ENCODE results near the gene ANKRD22. TPM values are rescaled to one million over a fixed set of nuclear protein-coding genes. Genes with fewer than 3 reads are reported as not detected.

ANKRD22 gene
- total RNA-seq, 4 donors from 2014 or later = 0.96 TPM; not detected in 3

GRCh38 chr10:88866454-88866853, 14.8 kb upstream of the ANKRD22 start:
- no peak overlapping the region for H3K4me3 ChIP-seq
- ATAC-seq = no peak
- 91 to 95% methylated on average over 2 of the region's 2 CpGs for WGBS, 2 donors (ENCODE audit: low coverage in 1 of 2)

DNA sequence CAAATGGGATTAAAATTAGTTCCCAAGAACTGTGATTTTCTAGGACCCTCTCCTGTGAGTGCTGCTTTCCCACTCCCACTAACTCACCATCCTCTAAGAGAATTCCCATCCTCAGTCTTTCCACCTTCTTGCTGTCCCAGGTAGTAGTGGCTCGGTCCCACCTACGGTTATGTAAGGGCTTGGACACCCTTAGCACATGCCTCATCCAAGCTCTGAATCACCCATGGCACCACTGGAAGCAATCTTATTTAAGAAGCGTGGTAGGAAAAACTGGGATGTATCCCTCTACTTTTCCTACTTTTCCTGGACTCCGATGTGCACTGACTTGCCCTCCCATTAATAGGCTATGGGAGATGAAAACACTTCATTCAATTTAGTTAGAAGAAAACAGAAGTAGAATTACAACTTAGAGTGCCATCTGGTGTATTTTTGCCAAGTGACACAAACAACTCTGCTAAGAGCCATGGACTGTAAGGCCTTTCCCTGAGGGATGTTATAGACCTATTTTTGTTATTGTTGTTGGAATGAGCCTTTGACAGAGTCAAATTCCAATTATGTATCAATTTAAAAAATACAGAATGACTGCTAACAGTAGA, 13.7 kb upstream of the ANKRD22 start:
- WGBS, 2 donors (ENCODE audit: low coverage in 1 of 2) = 93 to 96% methylated on average over 3 to 4 of the region's 4 CpGs
- no peaks in the 10 kb centered on the region for H3K36me3 ChIP-seq
- no peak for ATAC-seq
- TF ChIP-seq, protein P1, sequence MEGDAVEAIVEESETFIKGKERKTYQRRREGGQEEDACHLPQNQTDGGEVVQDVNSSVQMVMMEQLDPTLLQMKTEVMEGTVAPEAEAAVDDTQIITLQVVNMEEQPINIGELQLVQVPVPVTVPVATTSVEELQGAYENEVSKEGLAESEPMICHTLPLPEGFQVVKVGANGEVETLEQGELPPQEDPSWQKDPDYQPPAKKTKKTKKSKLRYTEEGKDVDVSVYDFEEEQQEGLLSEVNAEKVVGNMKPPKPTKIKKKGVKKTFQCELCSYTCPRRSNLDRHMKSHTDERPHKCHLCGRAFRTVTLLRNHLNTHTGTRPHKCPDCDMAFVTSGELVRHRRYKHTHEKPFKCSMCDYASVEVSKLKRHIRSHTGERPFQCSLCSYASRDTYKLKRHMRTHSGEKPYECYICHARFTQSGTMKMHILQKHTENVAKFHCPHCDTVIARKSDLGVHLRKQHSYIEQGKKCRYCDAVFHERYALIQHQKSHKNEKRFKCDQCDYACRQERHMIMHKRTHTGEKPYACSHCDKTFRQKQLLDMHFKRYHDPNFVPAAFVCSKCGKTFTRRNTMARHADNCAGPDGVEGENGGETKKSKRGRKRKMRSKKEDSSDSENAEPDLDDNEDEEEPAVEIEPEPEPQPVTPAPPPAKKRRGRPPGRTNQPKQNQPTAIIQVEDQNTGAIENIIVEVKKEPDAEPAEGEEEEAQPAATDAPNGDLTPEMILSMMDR (IDR thresholded peaks at IDR 0.05) = no peak
- TF ChIP-seq POLR2A (IDR thresholded peaks at IDR 0.05) (no peak), EP300 (IDR thresholded peaks at IDR 0.05) (no peak), POLR2AphosphoS5 (IDR thresholded peaks at IDR 0.05) (no peak)
- no peak overlapping the region for H3K27ac ChIP-seq
- H3K4me1 ChIP-seq = no peaks in the 10 kb centered on the region
- no peaks in the 10 kb centered on the region for H3K9me3 ChIP-seq
- H3K27me3 ChIP-seq = no peaks in the 10 kb centered on the region
- H3K4me3 ChIP-seq = no peak overlapping the region

More at GRCh38 chr10:88866454-88866853, 14.8 kb upstream of the ANKRD22 start:
- H3K27me3 ChIP-seq = no peaks in the 10 kb centered on the region
- TF ChIP-seq POLR2AphosphoS5 (IDR thresholded peaks at IDR 0.05) = no peak
- TF ChIP-seq POLR2A (IDR thresholded peaks at IDR 0.05) = no peak
- TF ChIP-seq, protein P1 (IDR thresholded peaks at IDR 0.05) = no peak
- TF ChIP-seq EP300 (IDR thresholded peaks at IDR 0.05) = no peak
- no peak overlapping the region for H3K27ac ChIP-seq
- H3K36me3 ChIP-seq = no peaks in the 10 kb centered on the region
- H3K4me1 ChIP-seq = no peaks in the 10 kb centered on the region
- H3K9me3 ChIP-seq = no peaks in the 10 kb centered on the region

DNA sequence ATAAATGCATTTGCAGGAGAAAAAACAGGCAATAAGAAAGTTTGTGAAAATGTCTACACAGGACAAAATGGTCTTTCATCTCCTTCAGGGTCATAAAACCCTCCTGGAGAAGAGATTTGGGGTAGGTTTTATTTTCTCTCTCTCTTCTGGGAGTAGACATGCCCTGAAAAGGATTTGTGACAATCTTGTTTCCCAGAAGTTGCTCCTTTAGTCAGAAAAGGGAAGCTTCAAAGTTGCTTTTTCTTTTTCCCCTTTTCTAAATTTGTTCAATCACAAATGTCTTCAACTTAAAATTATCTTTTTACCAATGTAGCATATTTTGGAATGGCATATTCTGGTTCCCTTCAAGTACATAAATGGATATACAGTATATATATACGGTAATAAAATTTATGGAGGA, 9.4 kb upstream of the ANKRD22 start:
- no peak overlapping the region for H3K27ac ChIP-seq
- no peaks in the 10 kb centered on the region for H3K36me3 ChIP-seq
- H3K27me3 ChIP-seq = no peaks in the 10 kb centered on the region
- no peak for ATAC-seq
- no peaks in the 10 kb centered on the region for H3K9me3 ChIP-seq
- H3K4me3 ChIP-seq = no peak overlapping the region
- WGBS, 2 donors (ENCODE audit: low coverage in 1 of 2) = 0 to 50% methylated on average over 1 of the region's 1 CpG
- TF ChIP-seq EP300 (IDR thresholded peaks at IDR 0.05) (no peak), POLR2AphosphoS5 (IDR thresholded peaks at IDR 0.05) (no peak), POLR2A (IDR thresholded peaks at IDR 0.05) (no peak)
- TF ChIP-seq, protein P1 (IDR thresholded peaks at IDR 0.05) = no peak
- no peaks in the 10 kb centered on the region for H3K4me1 ChIP-seq

GRCh38 chr10:88858491-88858890, 6.8 kb upstream of the ANKRD22 start:
- no peak overlapping the region for H3K4me3 ChIP-seq
- H3K9me3 ChIP-seq = no peaks in the 10 kb centered on the region
- no peak overlapping the region for H3K27ac ChIP-seq
- 30 to 31% methylated on average over 1 to 2 of the region's 2 CpGs for whole genome bisulfite sequencing, 2 donors (ENCODE audit: low coverage in 1 of 2)
- H3K27me3 ChIP-seq = no peaks in the 10 kb centered on the region
- H3K4me1 ChIP-seq = no peaks in the 10 kb centered on the region
- ATAC-seq = no peak
- no peaks in the 10 kb centered on the region for H3K36me3 ChIP-seq
- TF ChIP-seq EP300 (IDR thresholded peaks at IDR 0.05) (no peak), POLR2AphosphoS5 (IDR thresholded peaks at IDR 0.05) (no peak)

- Histone ChIP-seq H3K9me3 (no peaks in the 10 kb centered on the region), H3K27ac (no peak overlapping the region), H3K4me1 (no peaks in the 10 kb centered on the region), H3K4me3 (no peak overlapping the region), H3K36me3 (no peaks in the 10 kb centered on the region), H3K27me3 (no peaks in the 10 kb centered on the region)
- ATAC-seq = no peak
- TF ChIP-seq, protein P1 (IDR thresholded peaks at IDR 0.05) = no peak
- no peak for TF ChIP-seq POLR2AphosphoS5 (IDR thresholded peaks at IDR 0.05)
- no peak for TF ChIP-seq POLR2A (IDR thresholded peaks at IDR 0.05)
- TF ChIP-seq EP300 (IDR thresholded peaks at IDR 0.05) = no peak
Observed at GRCh38 chr10:88857831-88858230, 6.2 kb upstream of the ANKRD22 start.

Data from gastroesophageal sphincter (tissue), 4 donors.